ENCODE measurements around the gene AP3S2. TPM values are rescaled to one million over a fixed set of nuclear protein-coding genes. Genes with fewer than 3 reads are reported as not detected.
A peak's percentile ranks its signal among the peaks of the same experiment; 100 is the strongest.

The AP3S2 gene
- total and polyA plus RNA-seq, 2 of the 13 experiments (the other 11 are each of a cell fraction or from before 2014, with no cell fraction given) = 17.6 to 44.4 TPM

DNA sequence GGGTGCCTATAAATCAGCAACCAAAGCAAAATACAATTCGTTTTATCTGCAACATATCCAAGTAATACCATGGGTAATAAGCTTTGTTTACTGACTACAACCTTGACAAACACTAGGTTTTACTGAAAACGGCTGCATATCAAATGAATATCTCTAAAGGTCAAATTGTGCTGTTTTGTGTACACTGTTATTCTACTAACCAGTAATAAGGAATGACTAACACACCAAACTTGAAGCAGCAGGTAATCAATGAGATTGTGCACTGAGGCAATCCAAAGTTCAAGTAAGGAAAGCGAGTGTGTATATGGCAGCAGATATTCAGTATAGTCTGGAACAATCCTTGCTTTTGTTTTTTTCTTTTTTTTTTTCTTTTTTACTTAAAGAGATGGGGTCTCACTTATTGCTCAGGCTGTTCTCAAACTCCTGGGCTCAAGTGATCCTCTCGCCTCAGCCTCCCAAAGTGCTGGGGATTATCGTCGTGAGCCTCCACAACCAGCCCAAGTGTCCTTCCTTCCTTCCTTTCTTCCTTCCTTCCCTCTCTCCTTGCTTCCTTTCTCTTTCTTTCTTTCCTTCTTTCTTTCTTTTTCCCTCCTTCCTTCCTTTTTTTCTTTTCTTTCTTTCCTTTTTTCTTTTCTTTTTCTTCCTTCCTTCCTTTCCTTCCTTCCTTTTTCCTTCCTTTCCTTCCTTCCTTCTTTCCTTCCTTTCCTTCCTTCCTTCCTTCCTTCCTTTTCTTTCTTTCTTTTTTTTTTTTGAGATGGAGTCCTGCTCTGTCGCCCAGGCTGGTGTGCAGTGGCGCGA, 34.9 kb downstream of the AP3S2 start (continued):
- TF ChIP-seq, protein P1, sequence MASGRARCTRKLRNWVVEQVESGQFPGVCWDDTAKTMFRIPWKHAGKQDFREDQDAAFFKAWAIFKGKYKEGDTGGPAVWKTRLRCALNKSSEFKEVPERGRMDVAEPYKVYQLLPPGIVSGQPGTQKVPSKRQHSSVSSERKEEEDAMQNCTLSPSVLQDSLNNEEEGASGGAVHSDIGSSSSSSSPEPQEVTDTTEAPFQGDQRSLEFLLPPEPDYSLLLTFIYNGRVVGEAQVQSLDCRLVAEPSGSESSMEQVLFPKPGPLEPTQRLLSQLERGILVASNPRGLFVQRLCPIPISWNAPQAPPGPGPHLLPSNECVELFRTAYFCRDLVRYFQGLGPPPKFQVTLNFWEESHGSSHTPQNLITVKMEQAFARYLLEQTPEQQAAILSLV (CRISPR knock-in tag; IDR thresholded peaks at IDR 0.05; ENCODE audit: borderline replicate concordance) = no peak
- TF ChIP-seq, protein P2, sequence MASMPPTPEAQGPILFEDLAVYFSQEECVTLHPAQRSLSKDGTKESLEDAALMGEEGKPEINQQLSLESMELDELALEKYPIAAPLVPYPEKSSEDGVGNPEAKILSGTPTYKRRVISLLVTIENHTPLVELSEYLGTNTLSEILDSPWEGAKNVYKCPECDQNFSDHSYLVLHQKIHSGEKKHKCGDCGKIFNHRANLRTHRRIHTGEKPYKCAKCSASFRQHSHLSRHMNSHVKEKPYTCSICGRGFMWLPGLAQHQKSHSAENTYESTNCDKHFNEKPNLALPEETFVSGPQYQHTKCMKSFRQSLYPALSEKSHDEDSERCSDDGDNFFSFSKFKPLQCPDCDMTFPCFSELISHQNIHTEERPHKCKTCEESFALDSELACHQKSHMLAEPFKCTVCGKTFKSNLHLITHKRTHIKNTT (CRISPR knock-in tag; IDR thresholded peaks at IDR 0.05) = no peak
- TF ChIP-seq CREM (IDR thresholded peaks at IDR 0.05) = no peak
- TF ChIP-seq CREM (CRISPR knock-in tag; IDR thresholded peaks at IDR 0.05) = no peak
- peak; percentile 44; the same call in 1 of the 2 replicates for TF ChIP-seq NCOR1 (IDR thresholded peaks at IDR 0.05; ENCODE audit: borderline replicate concordance, low read length)
- peak; percentile 78; the same call in 1 of the 2 replicates for TF ChIP-seq ONECUT2 (CRISPR knock-in tag; IDR thresholded peaks at IDR 0.05)
- no peak for TF ChIP-seq YEATS2 (CRISPR knock-in tag; IDR thresholded peaks at IDR 0.05; ENCODE audit: borderline replicate concordance)
- 0 out of 4 replicates have a peak, but pooled peaks of 1 of the 2 experiments have one; percentile 12 for TF ChIP-seq MAFK (conservative IDR thresholded peaks at IDR 0.05 in 1 of 2, IDR thresholded peaks at IDR 0.05 in 1 of 2; ENCODE audit: low read length in 2 of 2)
- TF ChIP-seq, protein P3, sequence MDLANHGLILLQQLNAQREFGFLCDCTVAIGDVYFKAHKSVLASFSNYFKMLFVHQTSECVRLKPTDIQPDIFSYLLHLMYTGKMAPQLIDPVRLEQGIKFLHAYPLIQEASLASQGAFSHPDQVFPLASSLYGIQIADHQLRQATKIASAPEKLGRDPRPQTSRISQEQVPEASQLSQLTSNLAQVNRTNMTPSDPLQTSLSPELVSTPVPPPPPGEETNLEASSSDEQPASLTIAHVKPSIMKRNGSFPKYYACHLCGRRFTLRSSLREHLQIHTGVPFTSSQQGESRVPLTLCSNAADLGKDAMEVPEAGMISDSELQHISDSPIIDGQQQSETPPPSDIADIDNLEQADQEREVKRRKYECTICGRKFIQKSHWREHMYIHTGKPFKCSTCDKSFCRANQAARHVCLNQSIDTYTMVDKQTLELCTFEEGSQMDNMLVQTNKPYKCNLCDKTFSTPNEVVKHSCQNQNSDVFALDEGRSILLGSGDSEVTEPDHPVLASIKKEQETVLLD (CRISPR knock-in tag; IDR thresholded peaks at IDR 0.05; ENCODE audit: low read depth) = no peak
- TF ChIP-seq SOX5 (CRISPR knock-in tag; IDR thresholded peaks at IDR 0.05; ENCODE audit: borderline replicate concordance) = peak; percentile 60; the same call in 1 of the 2 replicates
- TF ChIP-seq CREB1 (IDR thresholded peaks at IDR 0.05) = no peak
- TF ChIP-seq CREB1 (CRISPR knock-in tag; IDR thresholded peaks at IDR 0.05) = peak; percentile 46
- TF ChIP-seq MIXL1 (CRISPR knock-in tag; IDR thresholded peaks at IDR 0.05) = peak; percentile 54; the same call in 1 of the 2 replicates
- TF ChIP-seq ELF3 (CRISPR knock-in tag; IDR thresholded peaks at IDR 0.05) = no peak
- no peak for TF ChIP-seq SNRNP70 (IDR thresholded peaks at IDR 0.05; ENCODE audit: low read depth, low read length)
- TF ChIP-seq SOX13 (IDR thresholded peaks at IDR 0.05) = no peak
- peak in 1 of 2 experiments; percentile 69; a peak in 2 of 4 replicates for TF ChIP-seq SOX13 (CRISPR knock-in tag; conservative IDR thresholded peaks at IDR 0.05 in 1 of 2, IDR thresholded peaks at IDR 0.05 in 1 of 2)
- TF ChIP-seq, protein P4, sequence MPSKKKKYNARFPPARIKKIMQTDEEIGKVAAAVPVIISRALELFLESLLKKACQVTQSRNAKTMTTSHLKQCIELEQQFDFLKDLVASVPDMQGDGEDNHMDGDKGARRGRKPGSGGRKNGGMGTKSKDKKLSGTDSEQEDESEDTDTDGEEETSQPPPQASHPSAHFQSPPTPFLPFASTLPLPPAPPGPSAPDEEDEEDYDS (CRISPR knock-in tag; IDR thresholded peaks at IDR 0.05) = 0 out of 2 replicates have a peak, but pooled peaks have one; percentile 11
- no peak for TF ChIP-seq ZIK1 (CRISPR knock-in tag; IDR thresholded peaks at IDR 0.05; ENCODE audit: borderline replicate concordance, low read depth)
- no peak for TF ChIP-seq CCDC6 (CRISPR knock-in tag; IDR thresholded peaks at IDR 0.05)
- TF ChIP-seq PPARG (CRISPR knock-in tag; conservative IDR thresholded peaks at IDR 0.05) = 0 out of 2 replicates have a peak, but pooled peaks have one; percentile 29
- TF ChIP-seq, protein P5, sequence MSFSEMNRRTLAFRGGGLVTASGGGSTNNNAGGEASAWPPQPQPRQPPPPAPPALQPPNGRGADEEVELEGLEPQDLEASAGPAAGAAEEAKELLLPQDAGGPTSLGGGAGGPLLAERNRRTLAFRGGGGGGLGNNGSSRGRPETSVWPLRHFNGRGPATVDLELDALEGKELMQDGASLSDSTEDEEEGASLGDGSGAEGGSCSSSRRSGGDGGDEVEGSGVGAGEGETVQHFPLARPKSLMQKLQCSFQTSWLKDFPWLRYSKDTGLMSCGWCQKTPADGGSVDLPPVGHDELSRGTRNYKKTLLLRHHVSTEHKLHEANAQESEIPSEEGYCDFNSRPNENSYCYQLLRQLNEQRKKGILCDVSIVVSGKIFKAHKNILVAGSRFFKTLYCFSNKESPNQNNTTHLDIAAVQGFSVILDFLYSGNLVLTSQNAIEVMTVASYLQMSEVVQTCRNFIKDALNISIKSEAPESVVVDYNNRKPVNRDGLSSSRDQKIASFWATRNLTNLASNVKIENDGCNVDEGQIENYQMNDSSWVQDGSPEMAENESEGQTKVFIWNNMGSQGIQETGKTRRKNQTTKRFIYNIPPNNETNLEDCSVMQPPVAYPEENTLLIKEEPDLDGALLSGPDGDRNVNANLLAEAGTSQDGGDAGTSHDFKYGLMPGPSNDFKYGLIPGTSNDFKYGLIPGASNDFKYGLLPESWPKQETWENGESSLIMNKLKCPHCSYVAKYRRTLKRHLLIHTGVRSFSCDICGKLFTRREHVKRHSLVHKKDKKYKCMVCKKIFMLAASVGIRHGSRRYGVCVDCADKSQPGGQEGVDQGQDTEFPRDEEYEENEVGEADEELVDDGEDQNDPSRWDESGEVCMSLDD (CRISPR knock-in tag; IDR thresholded peaks at IDR 0.05; ENCODE audit: borderline replicate concordance) = no peak
- no peak for TF ChIP-seq HNRNPK (IDR thresholded peaks at IDR 0.05; ENCODE audit: low read depth, low read length, poor library complexity, severe bottlenecking)

Measured in HepG2 (cell line).